Measurements from ENCODE around the gene CHODL.

DNA sequence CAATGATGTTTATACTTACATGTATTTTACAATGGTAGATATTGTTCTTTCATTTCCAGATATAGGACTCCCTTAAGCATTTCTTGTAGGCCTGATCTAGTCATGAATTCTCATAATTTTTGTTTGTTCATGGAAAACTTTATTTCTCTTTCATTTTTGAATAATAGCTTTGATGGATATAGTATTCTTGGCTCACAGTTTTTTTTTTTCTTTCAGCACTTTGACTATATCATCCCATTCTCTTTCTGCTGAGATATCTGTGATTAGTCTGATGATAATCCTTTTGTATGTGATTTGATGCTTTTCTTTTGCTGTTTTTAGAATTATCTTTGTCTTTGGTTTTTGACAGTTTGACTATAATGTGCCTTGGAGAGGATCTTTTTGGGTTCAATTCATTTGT, 24.1 kb upstream of the CHODL start:
- TF ChIP-seq, protein P1, sequence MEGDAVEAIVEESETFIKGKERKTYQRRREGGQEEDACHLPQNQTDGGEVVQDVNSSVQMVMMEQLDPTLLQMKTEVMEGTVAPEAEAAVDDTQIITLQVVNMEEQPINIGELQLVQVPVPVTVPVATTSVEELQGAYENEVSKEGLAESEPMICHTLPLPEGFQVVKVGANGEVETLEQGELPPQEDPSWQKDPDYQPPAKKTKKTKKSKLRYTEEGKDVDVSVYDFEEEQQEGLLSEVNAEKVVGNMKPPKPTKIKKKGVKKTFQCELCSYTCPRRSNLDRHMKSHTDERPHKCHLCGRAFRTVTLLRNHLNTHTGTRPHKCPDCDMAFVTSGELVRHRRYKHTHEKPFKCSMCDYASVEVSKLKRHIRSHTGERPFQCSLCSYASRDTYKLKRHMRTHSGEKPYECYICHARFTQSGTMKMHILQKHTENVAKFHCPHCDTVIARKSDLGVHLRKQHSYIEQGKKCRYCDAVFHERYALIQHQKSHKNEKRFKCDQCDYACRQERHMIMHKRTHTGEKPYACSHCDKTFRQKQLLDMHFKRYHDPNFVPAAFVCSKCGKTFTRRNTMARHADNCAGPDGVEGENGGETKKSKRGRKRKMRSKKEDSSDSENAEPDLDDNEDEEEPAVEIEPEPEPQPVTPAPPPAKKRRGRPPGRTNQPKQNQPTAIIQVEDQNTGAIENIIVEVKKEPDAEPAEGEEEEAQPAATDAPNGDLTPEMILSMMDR (conservative IDR thresholded peaks at IDR 0.05), result no peak
- TF ChIP-seq EZH2 (IDR thresholded peaks at IDR 0.05; ENCODE audit: low read depth), result no peak
